ENCODE data around the gene FOSL2. TPM values are rescaled to one million over a fixed set of nuclear protein-coding genes. Genes with fewer than 3 reads are reported as not detected.

Gene FOSL2
- total and polyA plus RNA-seq, 8 donors, result 11.7 to 114 (median 15.1) TPM

GRCh38 chr2:28431741-28432140, 39.1 kb downstream of the FOSL2 start:
- Histone ChIP-seq H3K36me3 (no peaks in the 10 kb centered on the region), H3K4me3 (no peak overlapping the region), H3K27ac (no peak overlapping the region), H3K27me3 (no peaks in the 10 kb centered on the region), H3K4me1 (peaks cover 0 to 21% of the 10 kb centered on the region in 2 donors), H3K9me3 (peaks cover 0 to 6% of the 10 kb centered on the region in 2 donors)
- ATAC-seq, result no peak
- DNase-seq, result no peak
- intact Hi-C loops (cut with DNase I), result no loop called here
- TF ChIP-seq, protein P1, sequence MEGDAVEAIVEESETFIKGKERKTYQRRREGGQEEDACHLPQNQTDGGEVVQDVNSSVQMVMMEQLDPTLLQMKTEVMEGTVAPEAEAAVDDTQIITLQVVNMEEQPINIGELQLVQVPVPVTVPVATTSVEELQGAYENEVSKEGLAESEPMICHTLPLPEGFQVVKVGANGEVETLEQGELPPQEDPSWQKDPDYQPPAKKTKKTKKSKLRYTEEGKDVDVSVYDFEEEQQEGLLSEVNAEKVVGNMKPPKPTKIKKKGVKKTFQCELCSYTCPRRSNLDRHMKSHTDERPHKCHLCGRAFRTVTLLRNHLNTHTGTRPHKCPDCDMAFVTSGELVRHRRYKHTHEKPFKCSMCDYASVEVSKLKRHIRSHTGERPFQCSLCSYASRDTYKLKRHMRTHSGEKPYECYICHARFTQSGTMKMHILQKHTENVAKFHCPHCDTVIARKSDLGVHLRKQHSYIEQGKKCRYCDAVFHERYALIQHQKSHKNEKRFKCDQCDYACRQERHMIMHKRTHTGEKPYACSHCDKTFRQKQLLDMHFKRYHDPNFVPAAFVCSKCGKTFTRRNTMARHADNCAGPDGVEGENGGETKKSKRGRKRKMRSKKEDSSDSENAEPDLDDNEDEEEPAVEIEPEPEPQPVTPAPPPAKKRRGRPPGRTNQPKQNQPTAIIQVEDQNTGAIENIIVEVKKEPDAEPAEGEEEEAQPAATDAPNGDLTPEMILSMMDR (IDR thresholded peaks at IDR 0.05), result no peak

DNA sequence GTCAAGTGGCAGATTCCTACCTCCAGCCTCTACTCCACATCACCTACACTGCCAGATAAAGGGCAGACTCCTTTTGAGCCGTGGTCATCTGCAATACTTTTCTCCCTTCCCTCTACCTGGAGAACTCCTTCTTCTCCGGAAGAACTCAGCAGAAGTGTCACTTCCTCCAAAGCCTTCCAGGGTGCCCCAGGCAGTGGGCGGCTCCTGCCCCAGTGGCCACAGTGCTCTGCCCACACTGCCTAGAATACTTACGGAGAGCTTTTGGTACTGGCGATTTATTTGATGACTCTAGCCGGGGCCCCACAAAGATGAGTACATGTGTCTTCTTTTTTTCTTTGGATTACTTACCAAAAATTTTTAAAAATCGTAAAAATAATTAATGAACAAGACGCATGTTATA, 39.7 kb downstream of the FOSL2 start:
- TF ChIP-seq, protein P1 (IDR thresholded peaks at IDR 0.05), result no peak
- Histone ChIP-seq H3K27ac (no peak overlapping the region), H3K4me3 (no peak overlapping the region), H3K36me3 (no peaks in the 10 kb centered on the region), H3K4me1 (peaks cover 0 to 21% of the 10 kb centered on the region in 2 donors), H3K9me3 (peaks cover 0 to 6% of the 10 kb centered on the region in 2 donors), H3K27me3 (no peaks in the 10 kb centered on the region)
- DNase-seq (no peak), ATAC-seq (no peak)
- intact Hi-C loops (cut with DNase I), result no loop called here

- H3K4me1 ChIP-seq, result peaks cover 0 to 15% of the 10 kb centered on the region in 2 donors
- DNase-seq (no peak), ATAC-seq (no peak)
- no peaks in the 10 kb centered on the region for H3K36me3 ChIP-seq
- H3K27me3 ChIP-seq, result no peaks in the 10 kb centered on the region
- H3K9me3 ChIP-seq, result peaks cover 0 to 6% of the 10 kb centered on the region in 2 donors
- intact Hi-C loops (cut with DNase I), result no loop called here
- TF ChIP-seq, protein P1 (IDR thresholded peaks at IDR 0.05), result no peak
- H3K4me3 ChIP-seq, result no peak overlapping the region
- H3K27ac ChIP-seq, result no peak overlapping the region
Measured at GRCh38 chr2:28433215-28433614, 40.6 kb downstream of the FOSL2 start.

- DNase-seq (no peak), ATAC-seq (no peak)
- H3K4me1 ChIP-seq, result peaks cover 0 to 11% of the 10 kb centered on the region in 2 donors
- no peak overlapping the region for H3K4me3 ChIP-seq
- H3K27me3 ChIP-seq, result no peaks in the 10 kb centered on the region
- no peaks in the 10 kb centered on the region for H3K36me3 ChIP-seq
- intact Hi-C loops (cut with DNase I), result no loop called here
- TF ChIP-seq, protein P1 (IDR thresholded peaks at IDR 0.05), result no peak
- H3K9me3 ChIP-seq, result peaks cover 0 to 6% of the 10 kb centered on the region in 2 donors
- H3K27ac ChIP-seq, result no peak overlapping the region
Measured at GRCh38 chr2:28433935-28434599, 41.4 kb downstream of the FOSL2 start.

- ATAC-seq (no peak), DNase-seq (no peak)
- H3K36me3 ChIP-seq, result no peaks in the 10 kb centered on the region
- intact Hi-C loops (cut with DNase I), result no loop called here
- H3K9me3 ChIP-seq, result peaks cover 0 to 6% of the 10 kb centered on the region in 2 donors
- H3K27ac ChIP-seq, result no peak overlapping the region
- no peaks in the 10 kb centered on the region for H3K27me3 ChIP-seq
- TF ChIP-seq, protein P1 (IDR thresholded peaks at IDR 0.05), result no peak
- peaks cover 0 to 11% of the 10 kb centered on the region in 2 donors for H3K4me1 ChIP-seq
- H3K4me3 ChIP-seq, result no peak overlapping the region
Measured at GRCh38 chr2:28434600-28434989, 41.9 kb downstream of the FOSL2 start.

Data from left lung (tissue), 10 donors.